A673 (cell line): ENCODE data around the gene KRTAP10-10. TPM values are rescaled to one million over a fixed set of nuclear protein-coding genes. Genes with fewer than 3 reads are reported as not detected.

Experiments
- Bru-seq: library from RNA; stranded (reverse); fragments of 400-500 nt; gene quantifications from one replicate; lab custom pipeline; 2021; lab: Mats Ljungman, UMichigan
- BruChase-seq, 2 experiments: library from RNA; stranded (reverse); fragments of 400-500 nt; gene quantifications; one replicate each; lab custom pipeline; 2021; lab: Mats Ljungman, UMichigan
- BruUV-seq: library from RNA; stranded (reverse); fragments of 400-500 nt; replicated peaks from 2 replicates; lab custom pipeline; 2021; lab: Mats Ljungman, UMichigan
- CTCF ChIA-PET: fragments of 300-600 bp; sonication (Branson Sonifier 250); formaldehyde crosslinking; loops from one replicate; lab custom pipeline; 2022; ENCODE audit warnings: antibody characterized with exemption; lab: Charles Lee
- POLR2A ChIA-PET: fragments of 300-600 bp; sonication (Branson Sonifier 250); formaldehyde crosslinking; loops from one replicate; lab custom pipeline; 2022; ENCODE audit warnings: antibody characterized with exemption; ENCODE audit not compliant: low non-redundant PET; lab: Charles Lee
- DNase-seq: peaks from one replicate; pipeline ENCODE4 v3.0.0-alpha.2; 2015; ENCODE audit warnings: low spot score
- H3K27ac ChIP-seq: fragments of 200-600 bp; sonication (generic); 2 replicates; pipeline ENCODE4 v1.5.1; 2016; ENCODE audit warnings: mixed run types, low read depth, mild to moderate bottlenecking, mixed read lengths, antibody characterized with exemption, low read length; ENCODE audit not compliant: poor library complexity, severe bottlenecking
- H3K27me3 ChIP-seq: fragments of 200-600 bp; sonication (generic); replicated peaks from 2 replicates; pipeline ENCODE4 v1.6.1; 2017; ENCODE audit warnings: mixed run types, low read depth, mild to moderate bottlenecking, mixed read lengths, antibody characterized with exemption, low read length; ENCODE audit not compliant: insufficient read depth, poor library complexity
- H3K36me3 ChIP-seq: fragments of 200-600 bp; sonication (generic); 2 replicates; pipeline ENCODE4 v1.6.1; 2016; ENCODE audit warnings: mixed run types, mild to moderate bottlenecking, mixed read lengths, antibody characterized with exemption, low read length; ENCODE audit not compliant: insufficient read depth, poor library complexity, severe bottlenecking
- H3K4me1 ChIP-seq: fragments of 200-600 bp; sonication (generic); 2 replicates; pipeline ENCODE4 v1.6.1; 2017; ENCODE audit warnings: mixed run types, mild to moderate bottlenecking, mixed read lengths, antibody characterized with exemption, low read length; ENCODE audit not compliant: insufficient read depth, poor library complexity, severe bottlenecking
- H3K4me3 ChIP-seq: fragments of 200-600 bp; sonication (generic); 2 replicates; pipeline ENCODE4 v1.5.1; 2016; ENCODE audit warnings: low read depth, mixed run types, mild to moderate bottlenecking, mixed read lengths, low read length; ENCODE audit not compliant: poor library complexity, severe bottlenecking
- H3K9me3 ChIP-seq: fragments of 200-600 bp; sonication (generic); 2 replicates; pipeline ENCODE4 v1.6.1; 2016; ENCODE audit warnings: mixed run types, low read depth, mild to moderate bottlenecking, mixed read lengths, antibody characterized with exemption, low read length; ENCODE audit not compliant: poor library complexity, severe bottlenecking
- EZH2 ChIP-seq: fragments of 200-600 bp; sonication (generic); IDR thresholded peaks from 2 replicates; pipeline ENCODE4 v1.6.1; 2017; ENCODE audit warnings: borderline replicate concordance, low read depth, mild to moderate bottlenecking, mixed read lengths, antibody characterized with exemption, low read length; ENCODE audit not compliant: poor library complexity, severe bottlenecking
- intact Hi-C: fragments of 100-400 bp; cut with micrococcal nuclease; formaldehyde crosslinking; loops from one replicate; pipeline ENCODE4 v1.10.0; 2022; ENCODE audit not compliant: unreplicated experiment
- long read RNA-seq: library from polyadenylated mRNA; stranded (forward); transcript quantifications from one replicate; pipeline ENCODE4 v2.0.0, GENCODE V29; 2022
- total RNA-seq: library from RNA; stranded (reverse); gene quantifications from 2 replicates; pipeline ENCODE4 v1.2.3, GENCODE V29; 2021
- TF ChIP-seq, protein P1 (sequence below): fragments of 300-800, 200-600 bp; sonication (generic); conservative IDR thresholded peaks from 2 replicates; pipeline ENCODE4 v1.5.1; 2017; ENCODE audit warnings: low read depth, mild to moderate bottlenecking, antibody characterized with exemption, low read length, moderate library complexity, mixed read lengths

The KRTAP10-10 gene, protein sequence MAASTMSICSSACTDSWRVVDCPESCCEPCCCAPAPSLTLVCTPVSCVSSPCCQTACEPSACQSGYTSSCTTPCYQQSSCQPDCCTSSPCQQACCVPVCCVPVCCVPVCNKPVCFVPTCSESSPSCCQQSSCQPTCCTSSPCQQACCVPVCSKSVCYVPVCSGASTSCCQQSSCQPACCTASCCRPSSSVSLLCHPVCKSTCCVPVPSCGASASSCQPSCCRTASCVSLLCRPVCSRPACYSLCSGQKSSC
- not detected in 2 replicates for total RNA-seq
- Bru-seq, nascent RNA: not detected
- BruChase-seq, experiment 1, labeled RNA remaining after a 2-hour chase: not detected
- BruChase-seq, experiment 2, labeled RNA remaining after a 6-hour chase: not detected
- long read RNA-seq: 0 reads

DNA sequence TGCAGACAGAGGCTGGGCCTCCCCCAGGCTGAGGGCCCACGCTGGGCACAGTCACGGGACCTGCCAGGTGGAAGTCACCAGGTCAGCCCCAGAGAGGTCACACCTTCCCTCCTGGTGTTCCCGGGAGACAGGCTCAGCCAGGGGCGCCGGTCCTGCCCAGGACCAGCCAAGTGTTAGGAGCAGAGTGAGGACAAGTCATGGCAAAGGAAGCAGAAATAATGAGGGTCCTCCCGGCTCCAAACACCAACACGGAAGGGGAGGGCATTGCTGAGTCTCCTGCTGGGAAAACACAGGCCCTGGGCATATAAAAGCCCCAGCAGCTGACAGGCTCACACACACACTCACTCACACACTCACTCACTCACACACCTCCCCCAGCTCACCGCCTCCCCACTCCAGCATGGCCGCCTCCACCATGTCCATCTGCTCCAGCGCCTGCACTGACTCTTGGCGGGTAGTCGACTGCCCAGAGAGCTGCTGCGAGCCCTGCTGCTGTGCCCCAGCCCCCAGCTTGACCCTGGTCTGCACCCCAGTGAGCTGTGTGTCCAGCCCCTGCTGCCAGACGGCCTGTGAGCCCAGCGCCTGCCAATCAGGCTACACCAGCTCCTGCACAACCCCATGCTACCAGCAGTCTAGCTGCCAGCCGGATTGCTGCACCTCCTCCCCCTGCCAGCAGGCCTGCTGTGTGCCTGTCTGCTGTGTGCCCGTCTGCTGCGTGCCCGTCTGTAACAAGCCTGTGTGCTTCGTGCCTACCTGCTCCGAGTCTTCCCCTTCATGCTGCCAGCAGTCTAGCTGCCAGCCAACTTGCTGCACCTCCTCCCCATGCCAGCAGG is at the start of gene KRTAP10-10:
Gene KRTAP10-10 (plus strand): TSS at position 339 of the 833 bp plus-strand sequence. CDS start 62 bp downstream, at position 401.
- Histone ChIP-seq H3K4me1 (no peaks in the 10 kb centered on the region), H3K36me3 (no peaks in the 10 kb centered on the region), H3K27me3 (no peaks in the 10 kb centered on the region), H3K4me3 (no peak within 1 kb of the TSS), H3K27ac (no peak within 1 kb of the TSS), H3K9me3 (peaks cover 2% of the 10 kb centered on the region)
- CTCF ChIA-PET: no interaction called here
- POLR2A ChIA-PET: no interaction called here
- BruUV-seq: no TSS peak
- no peak for DNase-seq
- TF ChIP-seq, protein P1, sequence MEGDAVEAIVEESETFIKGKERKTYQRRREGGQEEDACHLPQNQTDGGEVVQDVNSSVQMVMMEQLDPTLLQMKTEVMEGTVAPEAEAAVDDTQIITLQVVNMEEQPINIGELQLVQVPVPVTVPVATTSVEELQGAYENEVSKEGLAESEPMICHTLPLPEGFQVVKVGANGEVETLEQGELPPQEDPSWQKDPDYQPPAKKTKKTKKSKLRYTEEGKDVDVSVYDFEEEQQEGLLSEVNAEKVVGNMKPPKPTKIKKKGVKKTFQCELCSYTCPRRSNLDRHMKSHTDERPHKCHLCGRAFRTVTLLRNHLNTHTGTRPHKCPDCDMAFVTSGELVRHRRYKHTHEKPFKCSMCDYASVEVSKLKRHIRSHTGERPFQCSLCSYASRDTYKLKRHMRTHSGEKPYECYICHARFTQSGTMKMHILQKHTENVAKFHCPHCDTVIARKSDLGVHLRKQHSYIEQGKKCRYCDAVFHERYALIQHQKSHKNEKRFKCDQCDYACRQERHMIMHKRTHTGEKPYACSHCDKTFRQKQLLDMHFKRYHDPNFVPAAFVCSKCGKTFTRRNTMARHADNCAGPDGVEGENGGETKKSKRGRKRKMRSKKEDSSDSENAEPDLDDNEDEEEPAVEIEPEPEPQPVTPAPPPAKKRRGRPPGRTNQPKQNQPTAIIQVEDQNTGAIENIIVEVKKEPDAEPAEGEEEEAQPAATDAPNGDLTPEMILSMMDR: no peak
- TF ChIP-seq EZH2: no peak
- intact Hi-C loops: no loop called here

DNA sequence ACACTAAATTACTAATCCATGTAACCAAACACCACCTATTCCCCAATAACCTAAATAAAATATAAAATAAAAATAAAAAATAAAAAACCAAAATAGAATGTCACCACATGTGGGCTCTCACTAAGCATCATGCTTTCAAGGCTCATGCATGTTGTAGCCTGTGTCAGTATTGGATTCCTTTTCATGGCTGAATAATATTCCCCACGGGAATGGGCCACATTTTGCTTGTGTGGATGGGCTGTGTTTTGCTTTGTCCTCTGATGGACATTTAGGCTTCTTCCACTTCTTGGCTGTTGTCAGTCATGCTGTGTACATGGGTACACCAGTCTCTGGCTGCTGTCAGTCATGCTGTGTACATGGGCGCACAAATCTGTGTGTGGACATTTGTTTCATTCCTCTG is 48.1 kb upstream of the KRTAP10-10 start:
- intact Hi-C loops: no loop called here
- CTCF ChIA-PET: no interaction called here

More for the DNA sequence above, 48.1 kb upstream of the KRTAP10-10 start:
- DNase-seq: no peak
- Histone ChIP-seq H3K27ac (no peak overlapping the region), H3K4me1 (no peaks in the 10 kb centered on the region), H3K4me3 (no peak overlapping the region), H3K9me3 (no peaks in the 10 kb centered on the region), H3K27me3 (no peaks in the 10 kb centered on the region), H3K36me3 (no peaks in the 10 kb centered on the region)
- POLR2A ChIA-PET: no interaction called here
- no peak for TF ChIP-seq EZH2
- TF ChIP-seq, protein P1: no peak
- no TSS peak for BruUV-seq
